Suprapubic skin (tissue), 4 donors: Measurements from ENCODE around the gene HIRA. TPM values are rescaled to one million over a fixed set of nuclear protein-coding genes. Genes with fewer than 3 reads are reported as not detected.

ENCODE experiments used
- DNase-seq, 2 donors: peaks; one replicate each; pipeline ENCODE4 v3.0.0-alpha.2; 2019; ENCODE audit warnings: low spot score in 2 of 2
- H3K27ac ChIP-seq: fragments of 200-600 bp; sonication (generic); one replicate; pipeline ENCODE4 v1.5.1; 2019
- H3K27me3 ChIP-seq: fragments of 200-600 bp; sonication (generic); one replicate; pipeline ENCODE4 v1.5.1; 2019
- H3K36me3 ChIP-seq: fragments of 200-600 bp; sonication (generic); one replicate; pipeline ENCODE4 v1.5.1; 2019
- H3K4me1 ChIP-seq: fragments of 200-600 bp; sonication (generic); one replicate; pipeline ENCODE4 v1.5.1; 2019
- H3K4me3 ChIP-seq: fragments of 200-600 bp; sonication (generic); one replicate; pipeline ENCODE4 v1.5.1; 2019; ENCODE audit warnings: mild to moderate bottlenecking
- H3K9me3 ChIP-seq: fragments of 200-600 bp; sonication (generic); one replicate; pipeline ENCODE4 v1.5.1; 2019
- EP300 ChIP-seq: sonication (generic); formaldehyde crosslinking; IDR thresholded peaks from one replicate; pipeline ENCODE4 v1.6.1; 2017; ENCODE audit warnings: antibody characterized with exemption
- POLR2A ChIP-seq, 2 donors: fragments of 450-650 bp; IDR thresholded peaks; one replicate each; pipeline ENCODE4 v1.6.1; 2017; ENCODE audit warnings: antibody characterized with exemption in 2 of 2, mild to moderate bottlenecking in 2 of 2, moderate library complexity in 2 of 2
- POLR2AphosphoS5 ChIP-seq, 3 donors: sonication (generic); formaldehyde crosslinking; IDR thresholded peaks; one replicate each; pipeline ENCODE4 v1.6.1; 2017; ENCODE audit warnings: antibody characterized with exemption in 3 of 3
- WGBS: methylation state at CpG from one replicate; pipeline ENCODE4 v1.1.5; 2018; 5-methylcytosine and 5-hydroxymethylcytosine counted together
- total RNA-seq, 4 donors: library from RNA; depleted of rRNA; stranded (reverse); fragments of >200 nt; gene quantifications; one replicate each; pipeline ENCODE4 v1.1.0, GENCODE V29; 2016
- TF ChIP-seq, protein P1 (sequence below), 2 donors: fragments of 200-600 bp in 1 of 2; fragments of 450-650 bp in 1 of 2; sonication (generic) in 1 of 2; IDR thresholded peaks; one replicate each; pipeline ENCODE4 v1.5.1; 2016 to 2019; ENCODE audit warnings: antibody characterized with exemption in 2 of 2, mild to moderate bottlenecking in 1 of 2, moderate library complexity in 1 of 2

The HIRA gene
- total RNA-seq, 4 donors from 2014 or later, result 17.7 to 25.1 (median 22.5) TPM

GRCh38 chr22:19429950-19430889 is 1.3 kb downstream of the HIRA start:
- no peak for DNase-seq
- Histone ChIP-seq H3K4me1 (peaks cover 32% of the 10 kb centered on the region), H3K9me3 (no peaks in the 10 kb centered on the region), H3K4me3 (peak overlapping the region; percentile 96), H3K27ac (peak overlapping the region; percentile 78), H3K27me3 (no peaks in the 10 kb centered on the region), H3K36me3 (peaks cover 9% of the 10 kb centered on the region)
- TF ChIP-seq EP300, result no peak
- TF ChIP-seq POLR2A (IDR thresholded peaks at IDR 0.05), result no peak
- no peak for TF ChIP-seq POLR2AphosphoS5 (IDR thresholded peaks at IDR 0.05)
- TF ChIP-seq, protein P1, sequence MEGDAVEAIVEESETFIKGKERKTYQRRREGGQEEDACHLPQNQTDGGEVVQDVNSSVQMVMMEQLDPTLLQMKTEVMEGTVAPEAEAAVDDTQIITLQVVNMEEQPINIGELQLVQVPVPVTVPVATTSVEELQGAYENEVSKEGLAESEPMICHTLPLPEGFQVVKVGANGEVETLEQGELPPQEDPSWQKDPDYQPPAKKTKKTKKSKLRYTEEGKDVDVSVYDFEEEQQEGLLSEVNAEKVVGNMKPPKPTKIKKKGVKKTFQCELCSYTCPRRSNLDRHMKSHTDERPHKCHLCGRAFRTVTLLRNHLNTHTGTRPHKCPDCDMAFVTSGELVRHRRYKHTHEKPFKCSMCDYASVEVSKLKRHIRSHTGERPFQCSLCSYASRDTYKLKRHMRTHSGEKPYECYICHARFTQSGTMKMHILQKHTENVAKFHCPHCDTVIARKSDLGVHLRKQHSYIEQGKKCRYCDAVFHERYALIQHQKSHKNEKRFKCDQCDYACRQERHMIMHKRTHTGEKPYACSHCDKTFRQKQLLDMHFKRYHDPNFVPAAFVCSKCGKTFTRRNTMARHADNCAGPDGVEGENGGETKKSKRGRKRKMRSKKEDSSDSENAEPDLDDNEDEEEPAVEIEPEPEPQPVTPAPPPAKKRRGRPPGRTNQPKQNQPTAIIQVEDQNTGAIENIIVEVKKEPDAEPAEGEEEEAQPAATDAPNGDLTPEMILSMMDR (IDR thresholded peaks at IDR 0.05), result no peak
- WGBS, result 8% methylated on average over 10 of the region's 12 CpGs

DNA sequence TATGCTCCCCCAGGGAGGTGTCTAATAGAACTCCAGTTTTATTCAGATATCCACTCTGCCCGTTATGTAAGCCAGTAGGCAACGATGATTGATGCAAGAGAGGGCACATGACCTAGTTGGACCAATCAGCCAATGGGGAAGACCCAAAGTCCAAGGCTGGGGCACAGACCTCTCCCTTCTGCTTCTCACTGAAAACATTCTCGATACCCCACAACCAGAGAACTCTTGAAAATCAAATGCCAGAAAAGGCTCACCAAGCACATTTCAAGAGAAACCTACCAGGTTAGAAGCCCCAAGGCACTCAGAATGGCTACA is 7.4 kb downstream of the HIRA start:
- Histone ChIP-seq H3K36me3 (no peaks in the 10 kb centered on the region), H3K27ac (no peak overlapping the region), H3K9me3 (no peaks in the 10 kb centered on the region), H3K4me1 (peaks cover 5% of the 10 kb centered on the region), H3K27me3 (no peaks in the 10 kb centered on the region), H3K4me3 (no peak overlapping the region)
- 88% methylated on average over 3 of the region's 3 CpGs for WGBS
- DNase-seq, result no peak
- TF ChIP-seq POLR2A (IDR thresholded peaks at IDR 0.05) (no peak), EP300 (no peak), POLR2AphosphoS5 (IDR thresholded peaks at IDR 0.05) (no peak)
- TF ChIP-seq, protein P1 (IDR thresholded peaks at IDR 0.05), result no peak

GRCh38 chr22:19422440-19423301 is 8.9 kb downstream of the HIRA start:
- no peak overlapping the region for H3K4me3 ChIP-seq
- no peaks in the 10 kb centered on the region for H3K9me3 ChIP-seq
- peaks cover 5% of the 10 kb centered on the region for H3K4me1 ChIP-seq
- no peak for DNase-seq
- H3K36me3 ChIP-seq, result no peaks in the 10 kb centered on the region
- no peaks in the 10 kb centered on the region for H3K27me3 ChIP-seq
- H3K27ac ChIP-seq, result no peak overlapping the region
- TF ChIP-seq POLR2AphosphoS5 (IDR thresholded peaks at IDR 0.05) (no peak), EP300 (no peak), POLR2A (IDR thresholded peaks at IDR 0.05) (no peak)
- TF ChIP-seq, protein P1 (IDR thresholded peaks at IDR 0.05), result no peak
- 81% methylated on average over 11 of the region's 11 CpGs for WGBS

- H3K4me3 ChIP-seq, result no peak overlapping the region
- TF ChIP-seq, protein P1 (IDR thresholded peaks at IDR 0.05), result no peak
- TF ChIP-seq POLR2A (IDR thresholded peaks at IDR 0.05) (no peak), EP300 (no peak), POLR2AphosphoS5 (IDR thresholded peaks at IDR 0.05) (no peak)
- no peak for DNase-seq
- no peak overlapping the region for H3K27ac ChIP-seq
- WGBS, result 98% methylated on average over 6 of the region's 6 CpGs
- no peaks in the 10 kb centered on the region for H3K9me3 ChIP-seq
- peaks cover 3% of the 10 kb centered on the region for H3K4me1 ChIP-seq
- no peaks in the 10 kb centered on the region for H3K27me3 ChIP-seq
- H3K36me3 ChIP-seq, result no peaks in the 10 kb centered on the region
These were observed 11.2 kb downstream of the HIRA start for GRCh38 chr22:19420321-19420720.
